ENCODE results near the gene CLIC6. TPM values are rescaled to one million over a fixed set of nuclear protein-coding genes. Genes with fewer than 3 reads are reported as not detected.
A peak's percentile ranks its signal among the peaks of the same experiment; 100 is the strongest.

Gene CLIC6
- total RNA-seq, 1 experiment from 2014 or later, result not detected

DNA sequence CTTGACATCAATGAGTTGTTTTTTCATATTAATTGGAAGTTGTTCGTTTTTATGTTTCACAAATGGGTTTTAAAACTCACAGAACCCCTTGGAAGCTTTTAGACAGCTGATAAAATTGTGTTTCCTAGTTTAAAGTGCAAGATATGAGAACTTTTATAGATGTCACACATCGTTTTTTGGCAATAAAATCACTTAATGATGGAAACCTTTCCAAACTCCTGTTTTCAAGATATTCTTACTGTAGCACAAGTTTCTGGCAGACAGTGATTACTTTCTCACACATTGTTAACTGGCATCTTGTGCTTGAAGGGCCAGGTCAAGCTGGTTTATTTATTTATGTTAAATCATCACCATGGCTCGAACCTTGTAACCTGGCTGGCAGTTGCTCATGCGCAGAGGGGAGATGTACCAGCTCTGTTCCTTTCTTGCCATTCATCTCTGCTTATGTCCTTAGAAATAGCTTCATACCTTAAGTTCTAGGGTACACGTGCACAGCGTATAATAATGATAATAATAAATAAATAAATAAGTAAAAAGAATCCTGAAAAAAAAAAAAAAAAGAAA lies 43.7 kb upstream of the CLIC6 start:
- no peak overlapping the region for H3K4me2 ChIP-seq (ENCODE audit: low read length)
- H3K27ac ChIP-seq (ENCODE audit: low read length), result no peak overlapping the region
- H3K27me3 ChIP-seq (ENCODE audit: low read length), result peaks cover 11% of the 10 kb centered on the region; the same call in 1 of the 2 replicates
- no peak overlapping the region for H2AFZ ChIP-seq (ENCODE audit: low read length)
- no peaks in the 10 kb centered on the region for H3K4me1 ChIP-seq (ENCODE audit: insufficient read depth, low read length)
- intact Hi-C loops (cut with micrococcal nuclease), result no loop called here
- POLR2A ChIA-PET (ENCODE audit: unreplicated experiment), result interaction anchor here (0.6 kb wide), 2 partner anchors 146 to 534 kb away, joined by 3 to 5 read pairs; no protein-coding TSS in a partner anchor
- DNase-seq (peak; percentile 12), ATAC-seq (no peak)
- H3K79me2 ChIP-seq (ENCODE audit: low read length), result no peaks in the 10 kb centered on the region
- BruUV-seq (replicated peaks), result no TSS peak
- no peaks in the 10 kb centered on the region for H3K36me3 ChIP-seq (ENCODE audit: low read depth, low read length)
- H3K9me3 ChIP-seq (ENCODE audit: low read length), result no peaks in the 10 kb centered on the region
- no peaks in the 10 kb centered on the region for H3K9me2 ChIP-seq (replicated peaks; ENCODE audit: low read length)
- H4K20me1 ChIP-seq (ENCODE audit: low read length), result no peaks in the 10 kb centered on the region
- no peak for TF ChIP-seq EZH2 (IDR thresholded peaks at IDR 0.05; ENCODE audit: low read length, unreplicated experiment)
- TF ChIP-seq EZH2phosphoT487 (IDR thresholded peaks at IDR 0.05; ENCODE audit: borderline replicate concordance, low read length), result no peak
- TF ChIP-seq, protein P1, sequence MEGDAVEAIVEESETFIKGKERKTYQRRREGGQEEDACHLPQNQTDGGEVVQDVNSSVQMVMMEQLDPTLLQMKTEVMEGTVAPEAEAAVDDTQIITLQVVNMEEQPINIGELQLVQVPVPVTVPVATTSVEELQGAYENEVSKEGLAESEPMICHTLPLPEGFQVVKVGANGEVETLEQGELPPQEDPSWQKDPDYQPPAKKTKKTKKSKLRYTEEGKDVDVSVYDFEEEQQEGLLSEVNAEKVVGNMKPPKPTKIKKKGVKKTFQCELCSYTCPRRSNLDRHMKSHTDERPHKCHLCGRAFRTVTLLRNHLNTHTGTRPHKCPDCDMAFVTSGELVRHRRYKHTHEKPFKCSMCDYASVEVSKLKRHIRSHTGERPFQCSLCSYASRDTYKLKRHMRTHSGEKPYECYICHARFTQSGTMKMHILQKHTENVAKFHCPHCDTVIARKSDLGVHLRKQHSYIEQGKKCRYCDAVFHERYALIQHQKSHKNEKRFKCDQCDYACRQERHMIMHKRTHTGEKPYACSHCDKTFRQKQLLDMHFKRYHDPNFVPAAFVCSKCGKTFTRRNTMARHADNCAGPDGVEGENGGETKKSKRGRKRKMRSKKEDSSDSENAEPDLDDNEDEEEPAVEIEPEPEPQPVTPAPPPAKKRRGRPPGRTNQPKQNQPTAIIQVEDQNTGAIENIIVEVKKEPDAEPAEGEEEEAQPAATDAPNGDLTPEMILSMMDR (conservative IDR thresholded peaks at IDR 0.05; ENCODE audit: low read depth, low read length), result no peak
- H3K9ac ChIP-seq (ENCODE audit: low read length), result no peak overlapping the region
- CTCF ChIA-PET, result interaction anchor here (0.8 kb wide), 1 partner anchor 22 kb away, joined by 6 read pairs; no protein-coding TSS in a partner anchor
- H3F3A ChIP-seq (ENCODE audit: low read length, unreplicated experiment), result no peaks in the 10 kb centered on the region
- no peak overlapping the region for H3K4me3 ChIP-seq (ENCODE audit: low read length)

DNA sequence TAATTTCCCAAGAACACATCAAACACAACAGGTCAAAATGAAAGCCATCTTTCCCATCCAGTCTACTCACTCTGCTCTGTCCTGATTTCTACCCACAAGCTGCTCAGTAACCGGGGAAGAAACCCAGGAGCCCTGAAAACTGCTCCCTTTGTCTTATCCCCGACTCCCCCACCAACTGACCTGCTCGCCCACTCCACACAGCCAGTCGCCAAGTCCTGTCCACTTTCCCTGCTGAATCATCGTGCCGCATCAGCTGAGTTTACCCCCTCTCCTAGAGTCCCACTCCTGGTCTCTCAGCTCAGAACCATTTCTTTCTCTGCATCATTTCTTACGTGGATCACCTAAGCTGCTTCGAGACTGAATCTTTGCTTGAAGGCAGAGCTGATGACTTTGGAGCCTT lies 42.7 kb upstream of the CLIC6 start:
- intact Hi-C loops (cut with micrococcal nuclease), result no loop called here
- DNase-seq (no peak), ATAC-seq (no peak)
- Histone ChIP-seq H3K36me3 (ENCODE audit: low read depth, low read length) (no peaks in the 10 kb centered on the region), H3F3A (ENCODE audit: low read length, unreplicated experiment) (no peaks in the 10 kb centered on the region), H3K9me3 (ENCODE audit: low read length) (no peaks in the 10 kb centered on the region), H4K20me1 (ENCODE audit: low read length) (no peaks in the 10 kb centered on the region), H3K4me2 (ENCODE audit: low read length) (no peak overlapping the region), H3K9ac (ENCODE audit: low read length) (no peak overlapping the region), H3K4me1 (ENCODE audit: insufficient read depth, low read length) (no peaks in the 10 kb centered on the region), H3K4me3 (ENCODE audit: low read length) (no peak overlapping the region), H3K9me2 (replicated peaks; ENCODE audit: low read length) (no peaks in the 10 kb centered on the region), H2AFZ (ENCODE audit: low read length) (no peak overlapping the region), H3K27ac (ENCODE audit: low read length) (no peak overlapping the region), H3K27me3 (ENCODE audit: low read length) (peaks cover 11% of the 10 kb centered on the region; the same call in 1 of the 2 replicates), H3K79me2 (ENCODE audit: low read length) (no peaks in the 10 kb centered on the region)
- TF ChIP-seq EZH2 (IDR thresholded peaks at IDR 0.05; ENCODE audit: low read length, unreplicated experiment) (no peak), EZH2phosphoT487 (IDR thresholded peaks at IDR 0.05; ENCODE audit: borderline replicate concordance, low read length) (no peak)
- TF ChIP-seq, protein P1 (conservative IDR thresholded peaks at IDR 0.05; ENCODE audit: low read depth, low read length), result no peak
- ChIA-PET CTCF (no interaction called here), POLR2A (ENCODE audit: unreplicated experiment) (no interaction called here)
- no TSS peak for BruUV-seq (replicated peaks)

DNA sequence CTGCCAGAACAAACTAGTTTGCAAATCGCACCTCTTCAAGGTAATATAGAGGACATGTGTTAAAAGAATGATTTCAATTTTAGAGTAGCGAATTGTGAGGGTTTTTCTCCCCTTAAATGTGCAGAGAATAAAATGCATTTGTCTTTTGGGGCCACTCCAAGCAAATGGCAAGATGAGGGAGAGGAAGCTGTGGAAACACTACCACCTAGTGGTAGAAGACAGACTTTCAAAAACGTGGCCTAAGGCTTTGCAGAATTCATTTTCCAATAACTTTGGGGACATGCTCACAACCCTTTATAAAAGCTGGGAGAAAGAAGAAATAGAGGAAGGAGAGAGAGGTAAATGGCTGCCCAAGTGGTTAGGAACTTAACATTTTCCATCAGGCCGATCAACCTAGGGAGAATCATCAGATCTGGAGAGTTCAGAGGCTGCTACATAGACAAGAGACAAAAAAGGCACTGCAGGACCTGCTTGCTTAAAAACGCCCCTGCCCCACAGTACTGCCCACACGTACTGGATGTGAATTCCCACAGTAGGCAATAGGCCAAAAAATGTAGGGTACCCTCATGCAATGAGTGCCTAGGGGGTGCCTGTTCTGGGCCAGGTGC lies 38.2 kb upstream of the CLIC6 start:
- BruUV-seq (replicated peaks), result no TSS peak
- no peak overlapping the region for H3K4me3 ChIP-seq (ENCODE audit: low read length)
- H3K9me3 ChIP-seq (ENCODE audit: low read length), result no peaks in the 10 kb centered on the region
- H3K4me2 ChIP-seq (ENCODE audit: low read length), result no peak overlapping the region
- H3K27me3 ChIP-seq (ENCODE audit: low read length), result peaks cover 6% of the 10 kb centered on the region; the same call in 1 of the 2 replicates
- ATAC-seq, result peak; percentile 80
- DNase-seq, result peak; percentile 74
- no peaks in the 10 kb centered on the region for H3K9me2 ChIP-seq (replicated peaks; ENCODE audit: low read length)
- TF ChIP-seq, protein P1 (conservative IDR thresholded peaks at IDR 0.05; ENCODE audit: low read depth, low read length), result peak; percentile 91
- TF ChIP-seq EZH2 (IDR thresholded peaks at IDR 0.05; ENCODE audit: low read length, unreplicated experiment), result no peak
- H3K36me3 ChIP-seq (ENCODE audit: low read depth, low read length), result no peaks in the 10 kb centered on the region
- no peak overlapping the region for H3K27ac ChIP-seq (ENCODE audit: low read length)
- no peak overlapping the region for H3K9ac ChIP-seq (ENCODE audit: low read length)
- H3K79me2 ChIP-seq (ENCODE audit: low read length), result no peaks in the 10 kb centered on the region
- POLR2A ChIA-PET (ENCODE audit: unreplicated experiment), result interaction anchor here (0.6 kb wide), 1 partner anchor 1867 kb away, joined by 6 read pairs; no protein-coding TSS in a partner anchor
- CTCF ChIA-PET, result interaction anchor here (0.8 to 0.9 kb wide), 2 partner anchors 113 to 123 kb away, joined by 3 to 5 read pairs; no protein-coding TSS in a partner anchor
- no peaks in the 10 kb centered on the region for H4K20me1 ChIP-seq (ENCODE audit: low read length)
- no peaks in the 10 kb centered on the region for H3F3A ChIP-seq (ENCODE audit: low read length, unreplicated experiment)
- intact Hi-C loops (cut with micrococcal nuclease), result loop anchor here (1.0 kb wide), 2 partner anchors 27 to 120 kb away; no protein-coding TSS in a partner anchor
- no peak overlapping the region for H2AFZ ChIP-seq (ENCODE audit: low read length)
- H3K4me1 ChIP-seq (ENCODE audit: insufficient read depth, low read length), result no peaks in the 10 kb centered on the region
